PC-9 (cell line): ENCODE results near the gene ZC2HC1B.
"Not testable (repeated sequence)": the region's sequence is repeated elsewhere in the genome, so short reads cannot be mapped to it uniquely, and the experiment has no call there.

Experiments used
- CTCF ChIP-seq: fragments of 200-600 bp; sonication (generic); conservative IDR thresholded peaks from 2 replicates; pipeline ENCODE4 v1.6.1; 2017; ENCODE audit warnings: mixed run types, antibody characterized with exemption, mild to moderate bottlenecking, moderate library complexity
- EZH2 ChIP-seq: fragments of 200-600 bp; sonication (generic); IDR thresholded peaks from 2 replicates; pipeline ENCODE4 v1.8.0; 2017; ENCODE audit warnings: antibody characterized with exemption, low read depth

- TF ChIP-seq CTCF, EZH2: not testable (repeated sequence)
Observed at GRCh38 chr6:143871202-143871730, 7.0 kb downstream of the ZC2HC1B start.
